Measurements from ENCODE around the gene MYOT. TPM values are rescaled to one million over a fixed set of nuclear protein-coding genes. Genes with fewer than 3 reads are reported as not detected.
"Not testable (repeated sequence)": the region's sequence is repeated elsewhere in the genome, so short reads cannot be mapped to it uniquely, and the experiment has no call there.

The MYOT gene
- total RNA-seq, 1 donor from 2014 or later: not detected

- H3K4me3 Mint-ChIP-seq: no peak overlapping the region
- TF ChIP-seq CTCF (IDR thresholded peaks at IDR 0.05): no peak
- no peak for ATAC-seq (ENCODE audit: low read depth)
- H3K27me3 Mint-ChIP-seq: no peaks in the 10 kb centered on the region
- intact Hi-C loops (cut with micrococcal nuclease): no loop called here
- ChIA-PET CTCF (no interaction called here), POLR2A (no interaction called here)
- H3K9me3 Mint-ChIP-seq: no peaks in the 10 kb centered on the region
- no peak for DNase-seq
- H3K4me1 Mint-ChIP-seq: peaks cover 31% of the 10 kb centered on the region
- no peak overlapping the region for H3K27ac Mint-ChIP-seq
- H3K36me3 Mint-ChIP-seq (ENCODE audit: low read depth): no peaks in the 10 kb centered on the region
These were observed 8.7 kb upstream of the MYOT start for GRCh38 chr5:137858954-137859353.

- DNase-seq: no peak
- H3K27me3 Mint-ChIP-seq: no peaks in the 10 kb centered on the region
- POLR2A ChIA-PET: no interaction called here
- CTCF ChIA-PET: no interaction called here
- H3K9me3 Mint-ChIP-seq: no peaks in the 10 kb centered on the region
- intact Hi-C loops (cut with micrococcal nuclease): no loop called here
- TF ChIP-seq CTCF (IDR thresholded peaks at IDR 0.05): no peak
- no peak for ATAC-seq (ENCODE audit: low read depth)
- H3K27ac Mint-ChIP-seq: no peak overlapping the region
- H3K36me3 Mint-ChIP-seq (ENCODE audit: low read depth): no peaks in the 10 kb centered on the region
- no peak overlapping the region for H3K4me3 Mint-ChIP-seq
- peaks cover 23% of the 10 kb centered on the region for H3K4me1 Mint-ChIP-seq
These were observed 5.4 kb upstream of the MYOT start for GRCh38 chr5:137862251-137862650.

DNA sequence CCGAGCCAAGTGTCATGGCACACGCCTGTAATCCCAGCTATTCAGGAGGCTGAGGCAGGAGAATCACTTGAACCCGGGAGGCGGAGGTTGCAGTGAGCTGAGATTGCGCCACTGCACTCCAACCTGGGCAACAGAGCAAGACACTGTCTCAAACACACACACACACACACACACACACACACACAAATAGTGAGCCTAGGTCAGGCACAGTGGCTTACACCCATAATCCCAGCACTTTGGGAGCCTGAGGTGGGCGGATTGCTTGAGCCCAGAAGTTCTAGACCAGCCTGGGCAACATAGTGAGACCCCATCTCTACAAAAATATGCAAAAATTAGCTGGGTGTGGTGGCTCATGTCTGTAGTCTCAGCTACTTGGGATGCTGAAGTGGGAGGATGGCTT is 4.0 kb upstream of the MYOT start:
- H3K4me1 Mint-ChIP-seq: peaks cover 10% of the 10 kb centered on the region
- DNase-seq; ATAC-seq (ENCODE audit: low read depth); intact Hi-C loops (cut with micrococcal nuclease); CTCF ChIA-PET; H3K27me3 Mint-ChIP-seq; H3K9me3 Mint-ChIP-seq; H3K27ac Mint-ChIP-seq; H3K4me3 Mint-ChIP-seq; H3K36me3 Mint-ChIP-seq (ENCODE audit: low read depth); POLR2A ChIA-PET: not testable (repeated sequence)

GRCh38 chr5:137866541-137867388 is 895 bp upstream of the MYOT start:
- TF ChIP-seq CTCF (IDR thresholded peaks at IDR 0.05): no peak
- POLR2A ChIA-PET: no interaction called here
- CTCF ChIA-PET: no interaction called here
- no peak overlapping the region for H3K27ac Mint-ChIP-seq
- no peaks in the 10 kb centered on the region for H3K27me3 Mint-ChIP-seq
- H3K36me3 Mint-ChIP-seq (ENCODE audit: low read depth): no peaks in the 10 kb centered on the region
- peaks cover 7% of the 10 kb centered on the region for H3K4me1 Mint-ChIP-seq
- no peak overlapping the region for H3K4me3 Mint-ChIP-seq
- no peaks in the 10 kb centered on the region for H3K9me3 Mint-ChIP-seq
- intact Hi-C loops (cut with micrococcal nuclease): no loop called here
- no peak for DNase-seq
- no peak for ATAC-seq (ENCODE audit: low read depth)

- DNase-seq: no peak
- no peak for ATAC-seq (ENCODE audit: low read depth)
- no peaks in the 10 kb centered on the region for H3K36me3 Mint-ChIP-seq (ENCODE audit: low read depth)
- ChIA-PET CTCF (no interaction called here), POLR2A (interaction anchor here (1.8 kb wide), 1 partner anchor 18 kb away, joined by 7 read pairs; the partner anchor contains the start of gene PKD2L2)
- intact Hi-C loops (cut with micrococcal nuclease): no loop called here
- no peak for TF ChIP-seq CTCF (IDR thresholded peaks at IDR 0.05)
- H3K9me3 Mint-ChIP-seq: no peaks in the 10 kb centered on the region
- no peak overlapping the region for H3K27ac Mint-ChIP-seq
- H3K27me3 Mint-ChIP-seq: no peaks in the 10 kb centered on the region
- no peak overlapping the region for H3K4me3 Mint-ChIP-seq
- H3K4me1 Mint-ChIP-seq: peaks cover 3% of the 10 kb centered on the region
These were observed 3.1 kb downstream of the MYOT start for GRCh38 chr5:137870647-137871339.

Measured in activated B cell treated with CpG ODN at 0.5 μM for 24 hours (primary cell).